GM23338 (cell line): ENCODE data around the gene MAP4.

Experiments
- EZH2 ChIP-seq: fragments of 200-600 bp; sonication (generic); IDR thresholded peaks from one replicate; pipeline ENCODE4 v1.8.0; 2017; ENCODE audit warnings: antibody characterized with exemption, mild to moderate bottlenecking, low read depth; ENCODE audit not compliant: unreplicated experiment
- EZH2phosphoT487 ChIP-seq: fragments of 200-600 bp; sonication (generic); IDR thresholded peaks from one replicate; pipeline ENCODE4 v1.8.1; 2018; ENCODE audit warnings: antibody characterized with exemption; ENCODE audit not compliant: unreplicated experiment
- NANOG ChIP-seq: IDR thresholded peaks from 2 replicates; pipeline ENCODE4 v1.6.1; 2016; ENCODE audit warnings: antibody characterized with exemption, borderline replicate concordance
- POLR2AphosphoS5 ChIP-seq: IDR thresholded peaks from 2 replicates; pipeline ENCODE4 v1.6.1; 2016; ENCODE audit warnings: antibody characterized with exemption, low read depth
- TF ChIP-seq, protein P1 (sequence below), 2 experiments: fragments of 200-600 bp in 1 of 2; sonication (generic) in 1 of 2; conservative IDR thresholded peaks; 2 replicates each; pipeline versions ENCODE4 v1.5.1 to v1.6.1; 2016 to 2017; ENCODE audit warnings: antibody characterized with exemption in 2 of 2, low read depth in 2 of 2, mild to moderate bottlenecking in 2 of 2, moderate library complexity in 1 of 2
- TF ChIP-seq, protein P2 (sequence below): IDR thresholded peaks from one replicate; pipeline ENCODE4 v1.6.1; 2018; ENCODE audit warnings: antibody characterized with exemption; ENCODE audit not compliant: unreplicated experiment

DNA sequence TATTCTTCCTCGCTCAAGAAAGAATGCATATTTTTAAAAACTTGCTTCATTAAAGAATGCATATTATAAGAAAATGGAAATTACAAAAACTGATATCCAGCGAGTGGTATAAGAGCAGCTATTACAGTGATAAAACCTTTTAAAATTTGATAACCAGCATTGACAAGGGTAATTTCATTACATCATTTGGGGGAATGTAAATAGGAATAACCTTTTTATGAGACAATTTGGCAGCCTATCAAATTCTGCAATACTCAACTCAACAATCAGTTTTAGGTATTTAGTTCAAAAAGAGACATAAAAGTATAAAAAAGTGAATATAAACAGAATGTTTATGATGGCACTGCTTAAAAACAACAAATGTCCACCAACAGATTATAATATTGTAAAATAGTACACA is 35.4 kb downstream of the MAP4 start:
- TF ChIP-seq, protein P1, sequence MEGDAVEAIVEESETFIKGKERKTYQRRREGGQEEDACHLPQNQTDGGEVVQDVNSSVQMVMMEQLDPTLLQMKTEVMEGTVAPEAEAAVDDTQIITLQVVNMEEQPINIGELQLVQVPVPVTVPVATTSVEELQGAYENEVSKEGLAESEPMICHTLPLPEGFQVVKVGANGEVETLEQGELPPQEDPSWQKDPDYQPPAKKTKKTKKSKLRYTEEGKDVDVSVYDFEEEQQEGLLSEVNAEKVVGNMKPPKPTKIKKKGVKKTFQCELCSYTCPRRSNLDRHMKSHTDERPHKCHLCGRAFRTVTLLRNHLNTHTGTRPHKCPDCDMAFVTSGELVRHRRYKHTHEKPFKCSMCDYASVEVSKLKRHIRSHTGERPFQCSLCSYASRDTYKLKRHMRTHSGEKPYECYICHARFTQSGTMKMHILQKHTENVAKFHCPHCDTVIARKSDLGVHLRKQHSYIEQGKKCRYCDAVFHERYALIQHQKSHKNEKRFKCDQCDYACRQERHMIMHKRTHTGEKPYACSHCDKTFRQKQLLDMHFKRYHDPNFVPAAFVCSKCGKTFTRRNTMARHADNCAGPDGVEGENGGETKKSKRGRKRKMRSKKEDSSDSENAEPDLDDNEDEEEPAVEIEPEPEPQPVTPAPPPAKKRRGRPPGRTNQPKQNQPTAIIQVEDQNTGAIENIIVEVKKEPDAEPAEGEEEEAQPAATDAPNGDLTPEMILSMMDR (conservative IDR thresholded peaks at IDR 0.05; ENCODE audit: low read depth in 2 of 2): no peak
- TF ChIP-seq EZH2phosphoT487: no peak
- no peak for TF ChIP-seq NANOG
- no peak for TF ChIP-seq POLR2AphosphoS5
- TF ChIP-seq, protein P2, sequence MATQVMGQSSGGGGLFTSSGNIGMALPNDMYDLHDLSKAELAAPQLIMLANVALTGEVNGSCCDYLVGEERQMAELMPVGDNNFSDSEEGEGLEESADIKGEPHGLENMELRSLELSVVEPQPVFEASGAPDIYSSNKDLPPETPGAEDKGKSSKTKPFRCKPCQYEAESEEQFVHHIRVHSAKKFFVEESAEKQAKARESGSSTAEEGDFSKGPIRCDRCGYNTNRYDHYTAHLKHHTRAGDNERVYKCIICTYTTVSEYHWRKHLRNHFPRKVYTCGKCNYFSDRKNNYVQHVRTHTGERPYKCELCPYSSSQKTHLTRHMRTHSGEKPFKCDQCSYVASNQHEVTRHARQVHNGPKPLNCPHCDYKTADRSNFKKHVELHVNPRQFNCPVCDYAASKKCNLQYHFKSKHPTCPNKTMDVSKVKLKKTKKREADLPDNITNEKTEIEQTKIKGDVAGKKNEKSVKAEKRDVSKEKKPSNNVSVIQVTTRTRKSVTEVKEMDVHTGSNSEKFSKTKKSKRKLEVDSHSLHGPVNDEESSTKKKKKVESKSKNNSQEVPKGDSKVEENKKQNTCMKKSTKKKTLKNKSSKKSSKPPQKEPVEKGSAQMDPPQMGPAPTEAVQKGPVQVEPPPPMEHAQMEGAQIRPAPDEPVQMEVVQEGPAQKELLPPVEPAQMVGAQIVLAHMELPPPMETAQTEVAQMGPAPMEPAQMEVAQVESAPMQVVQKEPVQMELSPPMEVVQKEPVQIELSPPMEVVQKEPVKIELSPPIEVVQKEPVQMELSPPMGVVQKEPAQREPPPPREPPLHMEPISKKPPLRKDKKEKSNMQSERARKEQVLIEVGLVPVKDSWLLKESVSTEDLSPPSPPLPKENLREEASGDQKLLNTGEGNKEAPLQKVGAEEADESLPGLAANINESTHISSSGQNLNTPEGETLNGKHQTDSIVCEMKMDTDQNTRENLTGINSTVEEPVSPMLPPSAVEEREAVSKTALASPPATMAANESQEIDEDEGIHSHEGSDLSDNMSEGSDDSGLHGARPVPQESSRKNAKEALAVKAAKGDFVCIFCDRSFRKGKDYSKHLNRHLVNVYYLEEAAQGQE: no peak
- no peak for TF ChIP-seq EZH2
